GM20000 (cell line): Measurements from ENCODE around the gene TRIOBP.
A peak's percentile ranks its signal among the peaks of the same experiment; 100 is the strongest.

Source experiments
- DNase-seq: peaks from one replicate; pipeline ENCODE4 v3.0.0; 2012; ENCODE audit warnings: low spot score
- TF ChIP-seq, protein P1 (sequence below): IDR thresholded peaks from 2 replicates; pipeline ENCODE4 v1.5.1; 2012; ENCODE audit warnings: mild to moderate bottlenecking, control low read depth; ENCODE audit errors: extremely low read depth, missing control alignments

TRIOBP gene

DNA sequence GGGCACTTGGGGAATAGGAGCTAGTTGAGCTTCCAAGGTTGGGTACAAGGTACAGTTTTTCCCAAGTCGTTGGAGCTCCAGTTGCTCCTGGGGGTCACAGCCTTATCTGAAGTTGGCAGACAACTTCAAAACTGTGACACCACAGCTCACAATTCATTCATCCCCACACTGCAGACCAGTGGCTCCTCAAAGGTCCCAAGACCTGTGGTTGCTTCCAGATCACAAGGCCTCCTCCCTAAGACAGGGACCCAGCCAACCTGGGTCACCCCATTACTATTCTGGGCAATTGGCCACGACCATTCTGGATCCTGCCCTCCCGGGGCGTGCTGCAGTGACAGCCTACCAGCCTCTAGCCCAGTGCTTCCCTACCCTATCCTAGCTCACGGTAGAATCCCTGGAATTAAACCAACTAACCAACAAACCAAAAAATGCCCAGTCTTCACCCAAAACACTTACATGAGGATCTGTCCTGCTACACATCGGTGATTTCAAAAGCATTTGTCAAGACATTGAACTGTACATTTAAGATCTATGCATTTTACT lies 39.2 kb upstream of the TRIOBP start:
- TF ChIP-seq, protein P1, sequence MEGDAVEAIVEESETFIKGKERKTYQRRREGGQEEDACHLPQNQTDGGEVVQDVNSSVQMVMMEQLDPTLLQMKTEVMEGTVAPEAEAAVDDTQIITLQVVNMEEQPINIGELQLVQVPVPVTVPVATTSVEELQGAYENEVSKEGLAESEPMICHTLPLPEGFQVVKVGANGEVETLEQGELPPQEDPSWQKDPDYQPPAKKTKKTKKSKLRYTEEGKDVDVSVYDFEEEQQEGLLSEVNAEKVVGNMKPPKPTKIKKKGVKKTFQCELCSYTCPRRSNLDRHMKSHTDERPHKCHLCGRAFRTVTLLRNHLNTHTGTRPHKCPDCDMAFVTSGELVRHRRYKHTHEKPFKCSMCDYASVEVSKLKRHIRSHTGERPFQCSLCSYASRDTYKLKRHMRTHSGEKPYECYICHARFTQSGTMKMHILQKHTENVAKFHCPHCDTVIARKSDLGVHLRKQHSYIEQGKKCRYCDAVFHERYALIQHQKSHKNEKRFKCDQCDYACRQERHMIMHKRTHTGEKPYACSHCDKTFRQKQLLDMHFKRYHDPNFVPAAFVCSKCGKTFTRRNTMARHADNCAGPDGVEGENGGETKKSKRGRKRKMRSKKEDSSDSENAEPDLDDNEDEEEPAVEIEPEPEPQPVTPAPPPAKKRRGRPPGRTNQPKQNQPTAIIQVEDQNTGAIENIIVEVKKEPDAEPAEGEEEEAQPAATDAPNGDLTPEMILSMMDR, result no peak
- DNase-seq, result no peak

DNA sequence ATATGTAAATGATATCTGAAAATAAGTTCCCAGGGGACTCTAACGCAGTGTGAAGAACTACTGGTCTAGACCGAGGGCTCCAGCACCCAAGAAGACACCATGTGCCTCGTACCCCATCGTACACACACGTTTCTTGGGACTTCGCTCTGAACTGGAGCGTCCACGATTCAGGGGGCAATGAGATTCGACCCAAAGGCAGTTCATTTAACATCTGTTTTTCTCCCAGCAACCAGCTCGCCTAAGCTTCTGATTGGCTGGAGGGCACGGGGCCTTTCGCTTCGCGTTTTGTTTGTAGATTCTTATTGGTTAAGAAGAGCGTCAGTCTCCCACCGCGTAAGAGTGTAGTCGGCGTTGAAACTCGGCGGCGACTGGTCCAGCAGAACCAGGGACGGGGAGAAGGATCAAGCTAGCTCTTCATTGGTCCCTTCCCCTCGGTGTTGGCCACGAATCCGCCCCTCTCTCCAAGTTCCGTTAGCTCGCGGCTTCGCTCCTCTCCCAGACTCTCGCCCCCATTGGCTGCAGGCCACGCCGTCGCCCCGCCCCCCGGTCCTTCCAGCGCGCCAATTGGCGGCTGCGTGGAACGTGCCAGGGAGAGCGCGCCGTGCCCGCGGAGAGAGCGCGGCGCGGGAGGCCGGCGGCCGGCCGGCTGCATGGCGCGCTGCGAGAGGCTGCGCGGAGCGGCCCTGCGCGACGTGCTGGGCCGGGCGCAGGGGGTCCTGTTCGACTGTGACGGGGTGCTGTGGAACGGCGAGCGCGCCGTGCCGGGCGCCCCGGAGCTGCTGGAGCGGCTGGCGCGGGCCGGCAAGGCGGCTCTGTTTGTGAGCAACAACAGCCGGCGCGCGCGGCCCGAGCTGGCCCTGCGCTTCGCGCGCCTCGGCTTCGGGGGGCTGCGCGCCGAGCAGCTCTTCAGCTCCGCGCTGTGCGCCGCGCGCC lies 38.4 kb upstream of the TRIOBP start, which contains the start of gene PDXP:
TSS of gene PDXP (plus strand) at position 591 of the 933 bp plus-strand sequence. CDS start at position 651, 60 bp downstream.
- TF ChIP-seq, protein P1, result no peak
- peak; percentile 99 for DNase-seq

DNA sequence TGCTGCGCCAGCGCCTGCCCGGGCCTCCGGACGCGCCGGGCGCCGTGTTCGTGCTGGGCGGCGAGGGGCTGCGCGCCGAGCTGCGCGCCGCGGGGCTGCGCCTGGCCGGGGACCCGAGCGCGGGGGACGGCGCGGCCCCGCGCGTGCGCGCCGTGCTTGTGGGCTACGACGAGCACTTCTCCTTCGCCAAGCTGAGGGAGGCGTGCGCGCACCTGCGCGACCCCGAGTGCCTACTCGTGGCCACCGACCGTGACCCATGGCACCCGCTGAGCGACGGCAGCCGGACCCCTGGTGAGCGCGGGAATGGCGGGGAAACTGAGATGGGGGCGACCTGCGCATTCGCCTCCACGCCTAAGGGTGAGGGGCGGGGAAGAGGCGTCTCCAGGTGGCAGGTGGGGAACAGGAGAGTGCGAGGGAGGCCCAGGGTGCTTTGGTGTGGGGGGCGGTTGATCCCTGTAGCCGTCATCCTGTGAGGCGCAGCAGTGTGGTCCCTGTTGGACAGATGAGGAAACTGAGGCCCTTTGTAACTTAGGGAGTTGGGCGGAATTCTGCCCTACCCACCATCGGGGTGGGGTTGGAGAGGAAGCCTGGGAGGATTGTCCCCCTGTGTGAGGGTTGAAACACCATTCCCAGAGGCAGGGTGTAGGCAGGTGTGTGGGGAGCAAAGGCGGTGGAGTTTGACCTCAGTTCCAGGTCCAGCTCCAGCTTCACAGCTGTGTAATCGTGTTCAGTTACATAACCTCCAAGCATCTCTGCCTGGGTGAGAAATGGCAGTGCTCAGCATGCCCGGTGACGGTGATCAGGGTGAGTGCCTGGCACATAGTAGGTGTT lies 37.6 kb upstream of the TRIOBP start:
- peak; percentile 60 for DNase-seq
- TF ChIP-seq, protein P1, result no peak

DNA sequence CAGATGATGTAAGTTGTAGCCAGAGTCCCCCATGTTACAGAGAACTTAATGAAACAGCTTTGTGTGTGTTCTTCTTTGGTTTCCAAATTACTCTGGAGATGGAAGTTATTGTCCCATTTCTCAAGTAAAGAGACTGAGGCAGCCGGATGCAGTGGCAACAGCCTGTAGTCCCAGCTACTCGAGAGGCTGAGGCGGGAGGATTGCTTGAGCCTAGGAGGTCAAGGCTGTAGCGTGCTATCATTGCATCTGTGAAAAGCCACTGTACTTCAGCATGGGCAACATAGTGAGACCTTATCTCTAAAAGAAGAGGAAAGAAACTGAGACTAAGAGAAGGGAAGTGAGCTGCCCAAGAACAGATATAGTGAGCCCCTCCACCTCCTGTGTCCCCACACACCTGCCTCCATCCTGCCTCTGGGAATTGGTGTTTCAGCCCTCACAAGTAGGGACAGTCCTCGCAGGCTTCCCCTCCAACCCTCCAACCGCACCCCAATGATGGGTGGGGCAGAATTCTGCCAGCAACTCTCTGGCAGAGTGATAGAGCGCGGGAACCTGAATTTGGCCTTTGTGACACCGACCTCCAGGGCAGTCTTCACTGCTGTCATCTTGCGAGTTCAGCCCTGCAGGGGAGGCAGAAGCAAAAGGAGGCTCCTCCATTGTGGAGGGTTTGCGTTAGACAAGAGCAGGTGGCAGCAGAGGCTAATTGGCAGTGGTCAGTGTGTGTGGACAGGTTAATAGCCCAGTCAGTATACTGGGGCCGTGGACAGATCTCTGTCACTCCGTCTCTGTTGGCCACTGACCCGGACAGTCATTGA lies 36.7 kb upstream of the TRIOBP start:
- TF ChIP-seq, protein P1, result no peak
- DNase-seq, result no peak

DNA sequence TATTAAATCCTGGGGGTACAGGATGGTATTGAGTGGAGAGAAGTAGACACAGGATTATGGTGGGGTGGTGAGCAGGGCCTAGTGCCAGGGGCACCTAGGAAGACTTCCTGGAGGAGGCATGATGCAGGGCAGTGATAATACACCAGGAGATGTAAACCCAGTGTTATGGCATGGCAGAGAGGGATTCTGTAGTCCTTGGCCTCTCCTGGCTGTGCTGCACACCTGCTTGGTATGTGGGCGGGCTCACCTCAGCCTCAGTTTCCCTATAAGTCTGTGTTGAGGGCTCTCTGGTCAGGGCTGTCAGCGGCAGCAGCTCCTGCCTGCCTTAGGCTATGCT lies 36.2 kb upstream of the TRIOBP start:
- DNase-seq, result no peak
- TF ChIP-seq, protein P1, result no peak

DNA sequence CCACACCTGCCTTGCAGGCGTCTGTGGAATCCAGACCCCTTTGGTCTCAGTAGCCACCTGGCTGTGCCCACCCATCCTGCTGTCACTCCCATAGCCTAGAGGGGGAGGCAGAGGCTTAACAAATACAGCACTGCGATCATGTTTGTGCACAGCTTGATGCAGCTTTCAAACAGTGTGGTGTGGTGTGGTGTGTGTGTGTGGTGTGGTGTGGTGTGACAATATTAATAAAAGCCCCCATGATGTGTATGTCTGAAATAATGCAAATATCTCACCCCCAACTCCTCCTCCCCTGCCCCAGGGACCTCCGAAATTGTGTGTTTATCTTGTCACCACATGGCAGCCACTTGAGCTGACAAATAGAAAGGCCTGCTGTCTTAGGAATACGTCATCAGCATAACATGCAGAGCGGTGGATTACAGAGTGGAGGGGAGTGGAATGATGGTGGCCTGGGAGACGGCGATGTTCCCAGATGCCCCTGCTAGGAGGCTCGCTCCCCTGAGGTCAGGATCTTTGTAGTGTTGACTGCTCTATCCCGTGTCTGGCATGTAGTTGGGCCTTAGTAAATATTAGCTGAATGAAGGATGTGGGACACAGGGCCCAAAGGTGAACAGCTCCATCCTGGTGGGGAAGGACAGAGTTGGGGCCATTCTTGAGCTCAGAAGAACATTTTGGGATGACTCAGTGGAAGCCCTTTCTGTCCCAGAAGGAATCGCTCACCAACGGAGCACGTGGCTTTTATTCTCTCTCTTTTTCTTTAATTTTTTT lies 35.5 kb upstream of the TRIOBP start:
- no peak for DNase-seq

More for the DNA sequence above, 35.5 kb upstream of the TRIOBP start:
- TF ChIP-seq, protein P1, result peak; percentile 51
